Rectal smooth muscle tissue (tissue), 1 donor: Measurements from ENCODE around the gene SURF1.
A peak's percentile ranks its signal among the peaks of the same experiment; 100 is the strongest.
"Not testable (repeated sequence)": the region's sequence is repeated elsewhere in the genome, so short reads cannot be mapped to it uniquely, and the experiment has no call there.

ENCODE experiments used
- H3K27ac ChIP-seq: one replicate; pipeline ENCODE4 v1.7.0; 2013; ENCODE audit warnings: low read depth, low read length, inconsistent platforms
- H3K27me3 ChIP-seq: one replicate; pipeline ENCODE4 v1.7.0; 2013; ENCODE audit warnings: low read length; ENCODE audit not compliant: control insufficient read depth, insufficient read depth
- H3K36me3 ChIP-seq: one replicate; pipeline ENCODE4 v1.7.0; 2013; ENCODE audit warnings: low read length; ENCODE audit not compliant: control insufficient read depth, insufficient read depth
- H3K4me1 ChIP-seq: one replicate; pipeline ENCODE4 v1.7.0; 2013; ENCODE audit warnings: low read length; ENCODE audit not compliant: control insufficient read depth, insufficient read depth
- H3K4me3 ChIP-seq: one replicate; pipeline ENCODE4 v1.7.0; 2013; ENCODE audit warnings: low read length
- H3K9ac ChIP-seq: one replicate; pipeline ENCODE4 v1.7.0; 2013; ENCODE audit warnings: low read length

SURF1 gene

GRCh38 chr9:133344979-133345378 lies 11.3 kb downstream of the SURF1 start:
- Histone ChIP-seq H3K4me1 (peaks cover 12% of the 10 kb centered on the region), H3K27me3 (no peaks in the 10 kb centered on the region), H3K4me3 (no peak overlapping the region), H3K9ac (no peak overlapping the region), H3K27ac (no peak overlapping the region), H3K36me3 (peaks cover 37% of the 10 kb centered on the region)

GRCh38 chr9:133344071-133344470 lies 12.2 kb downstream of the SURF1 start:
- no peaks in the 10 kb centered on the region for H3K27me3 ChIP-seq
- H3K9ac ChIP-seq = no peak overlapping the region
- no peak overlapping the region for H3K4me3 ChIP-seq
- H3K4me1 ChIP-seq = peaks cover 9% of the 10 kb centered on the region
- no peak overlapping the region for H3K27ac ChIP-seq
- H3K36me3 ChIP-seq = peaks cover 42% of the 10 kb centered on the region

GRCh38 chr9:133342570-133342969 lies 13.7 kb downstream of the SURF1 start:
- Histone ChIP-seq H3K4me3 (no peak overlapping the region), H3K4me1 (peaks cover 7% of the 10 kb centered on the region), H3K36me3 (peaks cover 45% of the 10 kb centered on the region), H3K9ac (no peak overlapping the region), H3K27me3 (no peaks in the 10 kb centered on the region), H3K27ac (no peak overlapping the region)

DNA sequence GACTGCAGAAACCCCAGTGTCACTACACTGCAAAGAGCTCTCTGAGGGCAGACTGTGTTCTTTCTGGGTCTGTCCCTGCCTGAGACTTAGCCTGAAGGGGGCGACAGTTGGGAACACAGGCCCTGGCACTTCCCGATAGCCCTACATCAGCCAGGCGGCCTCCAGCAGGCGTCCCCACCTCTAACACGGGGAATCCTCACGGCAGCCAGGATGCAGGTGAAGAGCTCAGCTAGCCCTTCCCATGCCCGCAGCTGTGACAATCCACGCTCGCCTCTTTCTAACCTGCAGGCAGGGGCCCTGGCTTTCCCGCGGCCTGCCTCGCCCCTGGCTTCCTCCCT lies 14.2 kb downstream of the SURF1 start:
- Histone ChIP-seq H3K27ac (no peak overlapping the region), H3K27me3 (no peaks in the 10 kb centered on the region), H3K9ac (no peak overlapping the region), H3K4me3 (no peak overlapping the region), H3K36me3 (peaks cover 45% of the 10 kb centered on the region), H3K4me1 (peaks cover 7% of the 10 kb centered on the region)

GRCh38 chr9:133341369-133342068 lies 14.8 kb downstream of the SURF1 start:
- H3K27ac ChIP-seq = no peak overlapping the region
- peaks cover 45% of the 10 kb centered on the region for H3K36me3 ChIP-seq
- no peaks in the 10 kb centered on the region for H3K27me3 ChIP-seq
- H3K4me1 ChIP-seq = peaks cover 4% of the 10 kb centered on the region
- no peak overlapping the region for H3K9ac ChIP-seq
- no peak overlapping the region for H3K4me3 ChIP-seq

GRCh38 chr9:133340916-133341315 lies 15.4 kb downstream of the SURF1 start:
- Histone ChIP-seq H3K4me3 (no peak overlapping the region), H3K9ac (no peak overlapping the region), H3K4me1 (no peaks in the 10 kb centered on the region), H3K27me3 (no peaks in the 10 kb centered on the region), H3K36me3 (peaks cover 44% of the 10 kb centered on the region), H3K27ac (no peak overlapping the region)

DNA sequence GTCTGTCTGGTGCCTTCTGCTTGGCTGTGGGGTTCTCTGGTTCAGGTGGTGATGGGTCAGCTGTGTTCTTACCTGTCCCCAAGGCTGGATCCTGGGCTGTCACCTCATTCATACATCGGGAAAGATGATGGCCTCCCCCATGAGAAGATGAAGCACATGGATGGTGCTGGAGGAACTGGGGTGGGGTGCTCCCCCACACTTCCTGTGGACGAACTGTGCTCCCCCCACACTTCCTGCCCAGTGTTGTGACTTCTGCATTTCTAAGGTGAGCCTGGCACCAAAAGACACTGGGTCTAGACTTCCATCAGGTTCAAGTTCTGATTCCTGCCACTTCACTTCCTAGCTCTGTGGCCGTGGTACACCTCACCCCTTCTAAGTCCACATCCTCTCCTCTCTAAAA lies 16.0 kb downstream of the SURF1 start:
- Histone ChIP-seq H3K27ac (no peak overlapping the region), H3K27me3 (no peaks in the 10 kb centered on the region), H3K4me3 (no peak overlapping the region), H3K9ac (no peak overlapping the region), H3K36me3 (peaks cover 39% of the 10 kb centered on the region), H3K4me1 (no peaks in the 10 kb centered on the region)

DNA sequence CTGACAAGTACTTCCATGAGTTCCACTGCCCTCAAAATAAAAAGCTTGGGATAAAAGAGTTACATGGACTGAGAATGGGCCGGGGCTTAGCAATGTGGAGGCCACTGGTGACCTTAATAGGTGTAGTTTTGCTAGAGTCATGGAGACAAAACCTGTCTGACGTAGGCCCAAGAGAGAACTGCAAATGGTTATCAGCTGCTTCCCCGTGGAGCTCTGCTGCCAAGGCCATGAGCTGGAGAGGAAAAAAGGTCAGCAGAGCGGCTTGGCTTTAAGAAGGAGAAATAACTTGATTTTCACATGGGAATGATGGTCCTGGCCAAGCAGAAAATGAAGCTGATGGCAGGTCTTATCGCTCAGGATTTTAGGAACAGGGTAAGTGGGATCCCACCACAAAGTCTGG lies 16.6 kb downstream of the SURF1 start:
- no peak overlapping the region for H3K27ac ChIP-seq
- H3K36me3 ChIP-seq = peaks cover 36% of the 10 kb centered on the region
- H3K4me1 ChIP-seq = no peaks in the 10 kb centered on the region
- H3K4me3 ChIP-seq = no peak overlapping the region
- no peak overlapping the region for H3K9ac ChIP-seq
- H3K27me3 ChIP-seq = no peaks in the 10 kb centered on the region

GRCh38 chr9:133335924-133336811 lies 20.1 kb downstream of the SURF1 start, which contains the start of gene SURF6:
TSS of gene SURF6 (minus strand) at chr9:133336188. CDS start at chr9:133336132, 56 bp downstream.
- H3K4me1 ChIP-seq = no peaks in the 10 kb centered on the region

DNA sequence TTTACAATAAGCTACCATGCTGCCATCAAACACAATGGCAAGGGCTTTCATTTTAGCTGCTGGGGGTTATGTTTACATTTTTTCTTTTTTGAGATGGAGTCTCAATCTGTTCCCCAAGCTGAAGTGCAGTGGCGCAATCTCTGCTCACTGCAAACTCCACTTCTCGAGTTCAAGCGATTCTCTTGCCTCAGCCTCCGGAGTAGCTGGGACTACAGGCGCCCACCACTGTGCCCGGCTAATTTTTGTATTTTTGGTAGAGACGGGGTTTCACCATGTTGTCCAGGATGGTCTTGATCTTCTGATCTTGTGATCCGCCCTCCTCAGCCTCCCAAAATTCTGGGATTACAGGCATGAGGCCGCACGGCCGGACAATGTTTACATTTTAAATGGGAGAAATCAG lies 21.4 kb downstream of the SURF1 start:
- not testable (repeated sequence) for H3K9ac ChIP-seq, H3K27me3 ChIP-seq, H3K4me1 ChIP-seq, H3K27ac ChIP-seq
- H3K4me3 ChIP-seq = peak overlapping the region; percentile 95
- peaks cover 44% of the 10 kb centered on the region for H3K36me3 ChIP-seq

More at GRCh38 chr9:133335924-133336811, 20.1 kb downstream of the SURF1 start, which contains the start of gene SURF6:
- H3K27ac ChIP-seq = peak within 1 kb of the TSS; percentile 46
- no peaks in the 10 kb centered on the region for H3K27me3 ChIP-seq
- H3K36me3 ChIP-seq = peaks cover 49% of the 10 kb centered on the region
- peak within 1 kb of the TSS; percentile 80 for H3K9ac ChIP-seq
- peak within 1 kb of the TSS; percentile 95 for H3K4me3 ChIP-seq

DNA sequence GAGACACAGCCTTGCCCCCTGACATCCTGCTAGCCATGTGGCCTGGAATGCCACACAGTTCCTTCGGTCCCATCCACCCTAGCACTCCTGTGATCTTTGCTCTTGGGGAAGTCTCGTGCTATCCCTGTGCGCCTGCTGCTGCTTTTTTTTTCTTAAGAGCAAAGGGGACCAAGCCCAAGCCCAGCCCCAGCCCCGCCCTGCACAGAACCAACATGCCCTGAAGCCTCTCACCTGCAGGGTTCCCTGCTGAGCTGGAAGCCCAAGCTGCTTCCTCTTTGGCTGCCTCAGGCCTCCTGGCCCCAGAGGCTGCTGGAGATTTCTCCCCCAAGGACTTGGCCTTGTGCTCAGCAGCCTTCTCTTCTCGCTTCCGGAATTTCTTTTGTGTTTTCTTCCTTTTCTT lies 22.1 kb downstream of the SURF1 start:
- Histone ChIP-seq H3K27ac (no peak overlapping the region), H3K4me3 (no peak overlapping the region), H3K9ac (no peak overlapping the region), H3K27me3 (no peaks in the 10 kb centered on the region), H3K4me1 (no peaks in the 10 kb centered on the region), H3K36me3 (peaks cover 41% of the 10 kb centered on the region)

DNA sequence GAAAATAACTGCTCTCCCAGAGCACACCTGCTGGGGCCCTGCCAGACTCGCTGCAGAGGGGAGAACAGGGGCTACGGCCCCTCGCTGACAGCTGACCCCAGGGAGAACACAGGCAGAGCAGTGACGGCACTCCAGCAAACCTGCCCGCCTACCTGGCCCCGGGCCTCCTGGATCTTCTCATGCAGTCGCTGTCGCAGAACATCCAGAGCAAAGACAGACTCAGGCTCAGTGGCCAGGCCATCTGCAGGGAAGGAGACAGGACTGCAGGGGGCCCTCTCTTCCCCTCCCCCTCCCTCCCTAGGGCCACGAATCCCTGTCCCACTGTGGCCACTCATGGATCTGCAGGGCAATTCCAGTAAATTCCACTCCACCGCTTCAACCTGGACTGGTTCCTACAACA lies 22.7 kb downstream of the SURF1 start:
- Histone ChIP-seq H3K4me1 (no peaks in the 10 kb centered on the region), H3K27ac (no peak overlapping the region), H3K36me3 (peaks cover 38% of the 10 kb centered on the region), H3K4me3 (no peak overlapping the region), H3K9ac (no peak overlapping the region), H3K27me3 (no peaks in the 10 kb centered on the region)
